ENCODE data around the gene KLKB1. TPM values are rescaled to one million over a fixed set of nuclear protein-coding genes. Genes with fewer than 3 reads are reported as not detected.

The KLKB1 gene
- total RNA-seq, 4 donors from 2014 or later, result 1.7 to 2.0 (median 1.9) TPM; not detected in 1

DNA sequence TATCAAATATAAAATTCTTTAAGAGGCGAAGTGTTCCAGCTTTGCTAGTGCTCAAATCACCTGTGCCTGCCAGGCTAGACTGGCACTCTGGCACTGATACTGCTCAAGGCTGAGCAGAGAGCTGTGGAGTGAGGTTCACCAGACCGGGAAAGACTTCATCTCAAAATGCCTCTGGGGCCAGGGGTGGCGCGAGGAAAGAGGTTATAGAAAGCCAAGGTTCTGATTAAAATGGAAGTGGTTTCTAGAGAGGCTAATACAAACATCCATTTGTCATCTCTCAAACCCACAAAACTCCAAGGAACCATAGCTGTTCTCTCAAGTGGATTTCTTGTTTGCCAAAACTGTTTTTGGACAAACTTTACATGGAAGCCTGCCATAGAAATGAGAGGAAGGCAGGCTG, 80.2 kb downstream of the KLKB1 start:
- Histone ChIP-seq H3K36me3 (no peaks in the 10 kb centered on the region), H3K4me1 (peaks cover 0 to 8% (median 3%) of the 10 kb centered on the region in 4 donors), H3K27me3 (no peaks in the 10 kb centered on the region), H3K9me3 (no peaks in the 10 kb centered on the region), H3K27ac (no peak overlapping the region), H3K4me3 (no peak overlapping the region)
- no peak for TF ChIP-seq EP300 (IDR thresholded peaks at IDR 0.05; ENCODE audit: low read depth)
- TF ChIP-seq, protein P1, sequence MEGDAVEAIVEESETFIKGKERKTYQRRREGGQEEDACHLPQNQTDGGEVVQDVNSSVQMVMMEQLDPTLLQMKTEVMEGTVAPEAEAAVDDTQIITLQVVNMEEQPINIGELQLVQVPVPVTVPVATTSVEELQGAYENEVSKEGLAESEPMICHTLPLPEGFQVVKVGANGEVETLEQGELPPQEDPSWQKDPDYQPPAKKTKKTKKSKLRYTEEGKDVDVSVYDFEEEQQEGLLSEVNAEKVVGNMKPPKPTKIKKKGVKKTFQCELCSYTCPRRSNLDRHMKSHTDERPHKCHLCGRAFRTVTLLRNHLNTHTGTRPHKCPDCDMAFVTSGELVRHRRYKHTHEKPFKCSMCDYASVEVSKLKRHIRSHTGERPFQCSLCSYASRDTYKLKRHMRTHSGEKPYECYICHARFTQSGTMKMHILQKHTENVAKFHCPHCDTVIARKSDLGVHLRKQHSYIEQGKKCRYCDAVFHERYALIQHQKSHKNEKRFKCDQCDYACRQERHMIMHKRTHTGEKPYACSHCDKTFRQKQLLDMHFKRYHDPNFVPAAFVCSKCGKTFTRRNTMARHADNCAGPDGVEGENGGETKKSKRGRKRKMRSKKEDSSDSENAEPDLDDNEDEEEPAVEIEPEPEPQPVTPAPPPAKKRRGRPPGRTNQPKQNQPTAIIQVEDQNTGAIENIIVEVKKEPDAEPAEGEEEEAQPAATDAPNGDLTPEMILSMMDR (IDR thresholded peaks at IDR 0.05), result no peak
- in situ Hi-C loops (cut with MboI; ENCODE audit: low pct_ligation_motif_present in 1 of 4, low pct_unique_long_range_greater_than_20kb in 1 of 4, low sequenced_read_pairs in 3 of 4), result no loop called here
- WGBS, 2 donors (ENCODE audit: low coverage in 1 of 2), result 62 to 65% methylated on average over 4 of the region's 4 CpGs
- intact Hi-C loops (cut with DNase I; ENCODE audit: low total_unique reads), result no loop called here
- no peak for DNase-seq

DNA sequence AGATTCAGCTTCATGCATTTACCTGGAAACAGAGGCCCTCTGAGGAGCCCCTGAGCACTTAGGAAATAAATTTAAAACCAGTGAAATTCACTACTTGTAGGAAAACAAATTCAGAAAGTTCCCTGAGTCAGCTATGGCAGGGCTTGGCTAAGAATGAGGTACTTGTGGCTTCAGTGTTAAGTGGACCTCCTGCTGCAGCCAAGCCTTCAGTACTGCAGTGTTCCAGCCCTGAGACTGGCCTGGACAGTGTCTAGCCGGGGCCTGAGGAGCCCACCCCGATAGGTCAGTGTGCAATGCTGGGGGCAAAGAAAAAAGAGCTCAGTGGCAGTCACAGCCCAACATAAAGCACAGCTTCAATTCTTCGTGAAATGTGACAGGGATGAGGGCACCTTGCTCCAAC, 80.6 kb downstream of the KLKB1 start:
- H3K4me1 ChIP-seq, result peaks cover 0 to 8% (median 3%) of the 10 kb centered on the region in 4 donors
- H3K27me3 ChIP-seq, result no peaks in the 10 kb centered on the region
- H3K4me3 ChIP-seq, result no peak overlapping the region
- no peaks in the 10 kb centered on the region for H3K36me3 ChIP-seq
- in situ Hi-C loops (cut with MboI; ENCODE audit: low pct_ligation_motif_present in 1 of 4, low pct_unique_long_range_greater_than_20kb in 1 of 4, low sequenced_read_pairs in 3 of 4) (no loop called here), intact Hi-C loops (cut with DNase I; ENCODE audit: low total_unique reads) (no loop called here)
- no peak for DNase-seq
- no peaks in the 10 kb centered on the region for H3K9me3 ChIP-seq
- TF ChIP-seq, protein P1 (IDR thresholded peaks at IDR 0.05), result no peak
- TF ChIP-seq EP300 (IDR thresholded peaks at IDR 0.05; ENCODE audit: low read depth) (no peak), POLR2AphosphoS5 (IDR thresholded peaks at IDR 0.05) (no peak)
- H3K27ac ChIP-seq, result no peak overlapping the region
- 59% methylated on average over 3 of the region's 3 CpGs; no CpG with 5 or more reads in 1 of the 2 donors for WGBS, 2 donors (ENCODE audit: low coverage in 1 of 2)

Other genes starting within 250 kb of the KLKB1 start
- gene TLR3, start 158.4 kb upstream of the KLKB1 start, total RNA-seq, result 10 to 100 TPM in 2 of 4 donors, 1 to 10 TPM in 1, under 1 TPM in 1; 0.20 to 20.1 (median 9.8) TPM
- 10 to 100 TPM; 10.8 to 20.1 (median 16.2) TPM for gene FAM149A, start 122.8 kb upstream of the KLKB1 start, total RNA-seq
- 10 to 100 TPM; 44.0 to 83.8 (median 61.3) TPM for gene CYP4V2, start 35.9 kb upstream of the KLKB1 start, total RNA-seq
- gene F11, start 38.7 kb downstream of the KLKB1 start, total RNA-seq, result not detected

All from transverse colon (tissue), 4 donors.